ENCODE results near the gene COPS6.

- TF ChIP-seq CTCF (IDR thresholded peaks at IDR 0.05) (no peak), POLR2A (IDR thresholded peaks at IDR 0.05) (no peak)
Measured at GRCh38 chr7:100115026-100115425, 26.3 kb downstream of the COPS6 start.
